ENCODE data around the gene NDUFB11. TPM values are rescaled to one million over a fixed set of nuclear protein-coding genes. Genes with fewer than 3 reads are reported as not detected.

The NDUFB11 gene
- total and polyA plus RNA-seq, 9 of the 15 experiments (the other 6 are each of a cell fraction or from before 2014, with no cell fraction given) = 20.9 to 269 (median 86.8) TPM

- TF ChIP-seq CLOCK (CRISPR knock-in tag; IDR thresholded peaks at IDR 0.05; ENCODE audit: borderline replicate concordance) = no peak
- TF ChIP-seq CBX2 (IDR thresholded peaks at IDR 0.05; ENCODE audit: insufficient read depth, low read length, poor library complexity, severe bottlenecking) = no peak
- no peak for TF ChIP-seq GABPB2 (CRISPR knock-in tag; conservative IDR thresholded peaks at IDR 0.05)
- TF ChIP-seq IRF9 (tag; IDR thresholded peaks at IDR 0.05) = no peak
- no peak for TF ChIP-seq NFXL1 (CRISPR knock-in tag; IDR thresholded peaks at IDR 0.05)
- no peak for TF ChIP-seq SMAD2 (IDR thresholded peaks at IDR 0.05; ENCODE audit: low read depth, low read length)
- no peak for TF ChIP-seq MAFG (tag; conservative IDR thresholded peaks at IDR 0.05)
- TF ChIP-seq TFAP4 (CRISPR knock-in tag; IDR thresholded peaks at IDR 0.05; ENCODE audit: borderline replicate concordance) = peak; percentile 61; the same call in 1 of the 2 replicates
- no peak for TF ChIP-seq ZNF408 (CRISPR knock-in tag; IDR thresholded peaks at IDR 0.05; ENCODE audit: low read depth)
- TF ChIP-seq ZFP30 (CRISPR knock-in tag; IDR thresholded peaks at IDR 0.05; ENCODE audit: borderline replicate concordance) = no peak
- TF ChIP-seq ZBTB11 (CRISPR knock-in tag; IDR thresholded peaks at IDR 0.05) = no peak; a peak in 1 of 6 replicates
- TF ChIP-seq BRF2 (IDR thresholded peaks at IDR 0.05; ENCODE audit: borderline replicate concordance, insufficient read depth, insufficient read length) = no peak
- TF ChIP-seq FOXO4 (CRISPR knock-in tag; IDR thresholded peaks at IDR 0.05) = no peak
- no peak for TF ChIP-seq PYGO2 (tag; IDR thresholded peaks at IDR 0.05)
- peak; percentile 58 for TF ChIP-seq LEF1 (IDR thresholded peaks at IDR 0.05)
Measured at GRCh38 chrX:47144626-47145394, at the start of gene NDUFB11, which contains the start of gene RBM10 (continued).
